Ecto neural progenitor cell (in vitro differentiated cells): Measurements from ENCODE around the gene HOXC11.

Source experiments
- DNase-seq: peaks from one replicate; pipeline ENCODE4 v3.0.0-alpha.2; 2018; ENCODE audit warnings: low spot score

Gene HOXC11

GRCh38 chr12:53942467-53942997, 30.4 kb upstream of the HOXC11 start:
- peak; percentile 24 for DNase-seq

- DNase-seq, result no peak
Measured at GRCh38 chr12:53944209-53944608, 28.7 kb upstream of the HOXC11 start.

- DNase-seq, result no peak
Measured at GRCh38 chr12:53944907-53945847, 27.7 kb upstream of the HOXC11 start.

GRCh38 chr12:53947743-53948142, 25.2 kb upstream of the HOXC11 start:
- DNase-seq, result no peak

- DNase-seq, result no peak
Measured at GRCh38 chr12:53948650-53949593, 24.0 kb upstream of the HOXC11 start.

GRCh38 chr12:53949631-53950436, 23.1 kb upstream of the HOXC11 start:
- no peak for DNase-seq

GRCh38 chr12:53950437-53950773, 22.5 kb upstream of the HOXC11 start:
- DNase-seq, result no peak

GRCh38 chr12:53950789-53951576, 21.9 kb upstream of the HOXC11 start:
- DNase-seq, result no peak

- DNase-seq, result no peak
Measured at GRCh38 chr12:53951577-53952334, 21.2 kb upstream of the HOXC11 start.

GRCh38 chr12:53952335-53952694, 20.6 kb upstream of the HOXC11 start:
- DNase-seq, result no peak

GRCh38 chr12:53952871-53953734, 19.8 kb upstream of the HOXC11 start:
- DNase-seq, result no peak

- DNase-seq, result no peak
Measured at GRCh38 chr12:53953831-53954693, 18.9 kb upstream of the HOXC11 start.

GRCh38 chr12:53954694-53955035, 18.3 kb upstream of the HOXC11 start, which contains the start of gene HOXC12:
TSS of gene HOXC12 (plus strand) at chr12:53954903. CDS start at chr12:53954930, 27 bp downstream.
- no peak for DNase-seq

- no peak for DNase-seq
Measured at GRCh38 chr12:53955036-53955775, 17.7 kb upstream of the HOXC11 start.

GRCh38 chr12:53955776-53956250, 17.1 kb upstream of the HOXC11 start:
- no peak for DNase-seq

- DNase-seq, result no peak
Measured at GRCh38 chr12:53956251-53956887, 16.6 kb upstream of the HOXC11 start.
